ENCODE results near the gene GGTLC2.
"Not testable (repeated sequence)": the region's sequence is repeated elsewhere in the genome, so short reads cannot be mapped to it uniquely, and the experiment has no call there.

The GGTLC2 gene

GRCh38 chr22:22636260-22636659 lies 8.2 kb upstream of the GGTLC2 start:
- peak in 2 of 3 experiments; percentile 15 to 22 for DNase-seq (ENCODE audit: low read depth in 2 of 3, low spot score in 2 of 3)

GRCh38 chr22:22638313-22638712 lies 6.1 kb upstream of the GGTLC2 start:
- DNase-seq (ENCODE audit: low read depth in 2 of 3, low spot score in 2 of 3) = not testable (repeated sequence)

GRCh38 chr22:22642255-22642654 lies 2.2 kb upstream of the GGTLC2 start:
- not testable (repeated sequence) for DNase-seq (ENCODE audit: low read depth in 2 of 3, low spot score in 2 of 3)

GRCh38 chr22:22645969-22646368 lies 1.6 kb downstream of the GGTLC2 start:
- not testable (repeated sequence) for DNase-seq (ENCODE audit: low read depth in 2 of 3, low spot score in 2 of 3)

GRCh38 chr22:22647952-22648351 lies 3.5 kb downstream of the GGTLC2 start:
- DNase-seq (ENCODE audit: low read depth in 2 of 3, low spot score in 2 of 3) = not testable (repeated sequence)

GRCh38 chr22:22648863-22649536 lies 4.6 kb downstream of the GGTLC2 start:
- DNase-seq (ENCODE audit: low read depth in 2 of 3, low spot score in 2 of 3) = not testable (repeated sequence)

GRCh38 chr22:22649761-22650160 lies 5.3 kb downstream of the GGTLC2 start:
- not testable (repeated sequence) for DNase-seq (ENCODE audit: low read depth in 2 of 3, low spot score in 2 of 3)

- not testable (repeated sequence) for DNase-seq (ENCODE audit: low read depth in 2 of 3, low spot score in 2 of 3)
These were observed 6.0 kb downstream of the GGTLC2 start for GRCh38 chr22:22650398-22650797.

GRCh38 chr22:22650803-22651515 lies 6.5 kb downstream of the GGTLC2 start:
- DNase-seq (ENCODE audit: low read depth in 2 of 3, low spot score in 2 of 3) = not testable (repeated sequence)

- DNase-seq (ENCODE audit: low read depth in 2 of 3, low spot score in 2 of 3) = not testable (repeated sequence)
These were observed 7.2 kb downstream of the GGTLC2 start for GRCh38 chr22:22651593-22651992.

- DNase-seq (ENCODE audit: low read depth in 2 of 3, low spot score in 2 of 3) = not testable (repeated sequence)
These were observed 7.7 kb downstream of the GGTLC2 start for GRCh38 chr22:22652102-22652501.

GRCh38 chr22:22652573-22652972 lies 8.2 kb downstream of the GGTLC2 start:
- DNase-seq (ENCODE audit: low read depth in 2 of 3, low spot score in 2 of 3) = not testable (repeated sequence)

- DNase-seq (ENCODE audit: low read depth in 2 of 3, low spot score in 2 of 3) = not testable (repeated sequence)
These were observed 9.4 kb downstream of the GGTLC2 start for GRCh38 chr22:22653677-22654381.

- DNase-seq (ENCODE audit: low read depth in 2 of 3, low spot score in 2 of 3) = no peak
These were observed 11.3 kb downstream of the GGTLC2 start for GRCh38 chr22:22655452-22656290.

- DNase-seq (ENCODE audit: low read depth in 2 of 3, low spot score in 2 of 3) = no peak
These were observed 13.3 kb downstream of the GGTLC2 start for GRCh38 chr22:22657712-22658111.

- no peak for DNase-seq (ENCODE audit: low read depth in 2 of 3, low spot score in 2 of 3)
These were observed 16.9 kb downstream of the GGTLC2 start for GRCh38 chr22:22661275-22661674.

- no peak for DNase-seq (ENCODE audit: low read depth in 2 of 3, low spot score in 2 of 3)
These were observed 17.7 kb downstream of the GGTLC2 start for GRCh38 chr22:22662095-22662494.

- DNase-seq (ENCODE audit: low read depth in 2 of 3, low spot score in 2 of 3) = no peak
These were observed 19.7 kb downstream of the GGTLC2 start for GRCh38 chr22:22663861-22664800.

GRCh38 chr22:22666307-22667091 lies 22.1 kb downstream of the GGTLC2 start:
- DNase-seq (ENCODE audit: low read depth in 2 of 3, low spot score in 2 of 3) = no peak

Data from activated CD8-positive, alpha-beta memory T cell treated with anti-CD3 and anti-CD28 coated beads for 48 hours (primary cell).